ENCODE measurements around the gene PSPH. TPM values are rescaled to one million over a fixed set of nuclear protein-coding genes. Genes with fewer than 3 reads are reported as not detected.
"Not testable (repeated sequence)": the region's sequence is repeated elsewhere in the genome, so short reads cannot be mapped to it uniquely, and the experiment has no call there.

Gene PSPH
- total and polyA plus RNA-seq, 9 donors: 11.0 to 20.3 (median 17.1) TPM

DNA sequence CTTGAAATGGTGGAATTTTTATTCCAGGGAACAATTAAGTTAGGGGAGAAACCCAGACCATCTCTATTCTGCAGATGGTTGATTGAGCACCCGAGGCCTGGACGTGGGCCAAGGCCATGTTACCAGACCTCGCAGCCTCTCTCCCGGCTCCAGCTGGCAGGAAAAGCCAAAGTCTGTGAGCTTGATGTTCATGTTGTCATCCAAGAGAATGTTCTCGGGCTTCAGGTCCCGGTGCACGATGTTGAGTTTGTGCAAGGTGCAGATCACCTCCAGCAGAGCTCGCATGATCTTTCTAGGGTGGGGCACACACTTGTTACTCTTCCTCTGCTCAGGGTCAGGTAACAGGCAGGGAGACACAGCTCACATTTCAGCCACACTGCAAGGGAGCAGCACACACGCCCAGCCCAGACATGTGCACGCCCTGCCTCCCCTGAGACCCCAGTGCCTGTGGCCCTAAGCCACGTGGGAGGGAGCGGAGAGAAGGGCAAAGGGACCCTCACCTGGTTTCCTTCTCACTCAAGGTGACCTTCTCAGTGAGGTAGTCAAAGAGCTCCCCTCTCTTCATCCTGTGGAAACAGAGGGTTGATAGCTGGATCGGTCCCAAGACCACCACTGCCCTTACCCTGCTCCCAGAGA, 32.0 kb upstream of the PSPH start:
- 44% methylated on average over 4 of the region's 13 CpGs for WGBS (ENCODE audit: insufficient coverage)
- Histone ChIP-seq H3K4me3 (ENCODE audit: low read length) (no peak overlapping the region), H3K27ac (ENCODE audit: low read length) (peak overlapping the region; percentile 78), H3K27me3 (ENCODE audit: control insufficient read depth, insufficient read depth, low read length) (no peaks in the 10 kb centered on the region), H3K36me3 (ENCODE audit: control insufficient read depth, insufficient read depth, low read length) (peaks cover 57% of the 10 kb centered on the region), H3K9me3 (replicated peaks; ENCODE audit: control insufficient read depth, low read depth, low read length) (no peaks in the 10 kb centered on the region), H3K4me1 (ENCODE audit: control insufficient read depth, insufficient read depth, low read length) (peaks cover 47% of the 10 kb centered on the region)
- peak; percentile 62 for DNase-seq

DNA sequence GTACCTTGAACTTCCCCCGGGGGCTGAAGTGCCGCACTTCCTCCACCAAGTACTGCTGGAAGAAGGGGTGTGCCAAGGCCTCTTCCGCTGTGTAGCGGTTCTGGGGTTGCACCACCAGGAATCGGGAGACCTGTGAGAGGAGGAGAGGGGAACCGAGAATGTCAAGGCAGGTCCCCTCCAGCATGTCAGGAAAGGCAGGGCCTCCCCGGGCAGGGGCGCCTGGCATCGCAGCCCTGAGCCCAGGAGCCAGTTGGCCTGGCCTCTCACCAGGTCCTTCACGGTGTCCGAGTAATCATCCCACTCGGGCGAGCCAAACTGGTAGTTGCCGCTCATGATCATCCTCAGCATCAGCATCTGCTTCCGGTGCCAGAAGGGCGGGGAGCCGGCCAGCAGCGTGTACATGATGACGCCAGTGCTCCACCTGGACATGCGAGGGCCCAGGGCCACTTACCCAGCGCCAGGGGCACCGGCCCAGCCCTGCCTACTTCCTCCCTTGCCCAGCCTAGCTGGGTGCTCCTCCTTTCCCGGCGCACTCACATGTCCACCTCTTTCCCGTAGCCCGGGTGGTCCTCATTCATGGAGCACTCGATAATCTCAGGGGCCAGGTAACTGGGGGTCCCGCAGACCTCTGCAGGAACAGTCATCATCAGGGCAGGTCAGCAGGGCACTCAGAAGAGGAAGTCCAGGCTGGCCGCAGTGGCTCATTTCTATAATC, 30.5 kb upstream of the PSPH start:
- Histone ChIP-seq H3K4me1 (ENCODE audit: control insufficient read depth, insufficient read depth, low read length) (peaks cover 54% of the 10 kb centered on the region), H3K9me3 (replicated peaks; ENCODE audit: control insufficient read depth, low read depth, low read length) (no peaks in the 10 kb centered on the region), H3K27me3 (ENCODE audit: control insufficient read depth, insufficient read depth, low read length) (no peaks in the 10 kb centered on the region), H3K27ac (ENCODE audit: low read length) (no peak overlapping the region), H3K36me3 (ENCODE audit: control insufficient read depth, insufficient read depth, low read length) (peaks cover 54% of the 10 kb centered on the region), H3K4me3 (ENCODE audit: low read length) (no peak overlapping the region)
- WGBS (ENCODE audit: insufficient coverage): 91% methylated on average over 28 of the region's 29 CpGs
- no peak for DNase-seq

DNA sequence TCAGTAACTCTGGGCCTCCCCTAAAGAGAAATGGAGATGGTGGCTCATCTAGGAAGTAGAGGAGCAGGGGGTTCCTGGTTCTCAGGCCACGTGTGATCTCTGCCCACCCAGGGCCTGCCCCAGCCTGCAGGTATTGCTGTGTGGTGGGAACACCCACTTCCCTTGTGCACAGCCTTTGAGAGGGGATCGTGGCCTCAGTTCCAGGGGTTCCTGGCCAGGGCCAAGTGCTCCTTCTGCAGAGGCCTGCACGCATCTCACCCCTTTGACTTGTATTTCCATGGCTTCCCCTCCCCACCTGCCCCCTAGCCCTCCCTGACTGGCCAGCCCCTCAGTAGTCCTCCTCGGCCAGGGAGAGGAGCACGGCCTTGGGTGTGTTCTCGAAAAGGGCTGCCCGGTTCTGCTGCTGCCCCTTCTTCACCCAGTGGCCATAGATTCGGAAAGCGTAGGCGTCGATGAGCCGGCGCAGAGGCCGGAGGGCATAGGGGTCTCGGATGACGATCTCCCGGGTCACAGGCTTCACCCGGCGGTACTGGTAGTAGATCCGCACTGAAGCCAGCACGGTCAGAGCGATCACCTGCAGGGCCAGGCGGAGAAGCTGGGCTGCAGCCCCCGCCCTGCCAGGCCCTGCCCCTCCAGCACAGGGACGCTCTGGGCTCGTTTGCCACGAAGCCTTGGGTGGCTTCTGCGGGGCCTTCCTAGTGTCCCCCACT, 29.6 kb upstream of the PSPH start:
- not testable (repeated sequence) for H3K9me3 ChIP-seq (replicated peaks; ENCODE audit: control insufficient read depth, low read depth, low read length); H3K27me3 ChIP-seq (ENCODE audit: control insufficient read depth, insufficient read depth, low read length); H3K4me3 ChIP-seq (ENCODE audit: low read length); DNase-seq
- 94% methylated on average over 24 of the region's 28 CpGs for WGBS (ENCODE audit: insufficient coverage)
- peaks cover 54% of the 10 kb centered on the region for H3K4me1 ChIP-seq (ENCODE audit: control insufficient read depth, insufficient read depth, low read length)
- peak overlapping the region; percentile 72 for H3K27ac ChIP-seq (ENCODE audit: low read length)
- peaks cover 54% of the 10 kb centered on the region for H3K36me3 ChIP-seq (ENCODE audit: control insufficient read depth, insufficient read depth, low read length)

DNA sequence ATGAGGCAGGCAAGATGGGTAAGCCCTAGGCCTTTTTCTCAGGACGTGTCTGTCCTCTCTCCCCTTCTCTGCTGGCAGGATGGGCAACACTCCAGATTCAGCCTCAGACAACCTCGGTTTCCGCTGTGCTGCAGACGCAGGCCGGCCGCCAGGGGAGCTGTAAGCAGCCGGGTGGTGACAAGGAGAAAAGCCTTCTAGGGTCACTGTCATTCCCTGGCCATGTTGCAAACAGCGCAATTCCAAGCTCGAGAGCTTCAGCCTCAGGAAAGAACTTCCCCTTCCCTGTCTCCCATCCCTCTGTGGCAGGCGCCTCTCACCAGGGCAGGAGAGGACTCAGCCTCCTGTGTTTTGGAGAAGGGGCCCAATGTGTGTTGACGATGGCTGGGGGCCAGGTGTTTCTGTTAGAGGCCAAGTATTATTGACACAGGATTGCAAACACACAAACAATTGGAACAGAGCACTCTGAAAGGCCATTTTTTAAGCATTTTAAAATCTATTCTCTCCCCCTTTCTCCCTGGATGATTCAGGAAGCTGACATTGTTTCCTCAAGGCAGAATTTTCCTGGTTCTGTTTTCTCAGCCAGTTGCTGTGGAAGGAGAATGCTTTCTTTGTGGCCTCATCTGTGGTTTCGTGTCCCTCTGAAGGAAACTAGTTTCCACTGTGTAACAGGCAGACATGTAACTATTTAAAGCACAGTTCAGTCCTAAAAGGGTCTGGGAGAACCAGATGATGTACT, 28.4 kb upstream of the PSPH start:
- Histone ChIP-seq H3K9me3 (replicated peaks; ENCODE audit: control insufficient read depth, low read depth, low read length) (no peaks in the 10 kb centered on the region), H3K4me3 (ENCODE audit: low read length) (no peak overlapping the region), H3K4me1 (ENCODE audit: control insufficient read depth, insufficient read depth, low read length) (peaks cover 50% of the 10 kb centered on the region), H3K27ac (ENCODE audit: low read length) (peak overlapping the region; percentile 90), H3K27me3 (ENCODE audit: control insufficient read depth, insufficient read depth, low read length) (no peaks in the 10 kb centered on the region), H3K36me3 (ENCODE audit: control insufficient read depth, insufficient read depth, low read length) (peaks cover 51% of the 10 kb centered on the region)
- WGBS (ENCODE audit: insufficient coverage): 19% methylated on average over 4 of the region's 12 CpGs
- peak; percentile 82 for DNase-seq

DNA sequence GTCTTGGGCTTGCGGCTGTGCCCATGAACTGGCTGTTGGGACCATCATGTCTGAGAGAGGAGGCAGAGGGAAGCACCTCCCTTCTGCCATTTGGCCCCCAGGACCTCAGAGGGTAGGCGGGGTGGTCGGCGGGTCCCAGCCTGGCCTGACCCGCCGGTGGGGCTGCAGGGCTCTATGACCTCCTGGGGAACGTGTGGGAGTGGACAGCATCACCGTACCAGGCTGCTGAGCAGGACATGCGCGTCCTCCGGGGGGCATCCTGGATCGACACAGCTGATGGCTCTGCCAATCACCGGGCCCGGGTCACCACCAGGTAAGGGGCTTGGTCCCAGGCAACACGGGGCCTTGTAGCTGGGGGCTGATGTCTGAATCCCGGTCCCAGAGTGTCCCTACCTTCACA, 27.0 kb upstream of the PSPH start:
- WGBS (ENCODE audit: insufficient coverage): 92% methylated on average over 13 of the region's 16 CpGs
- no peak for DNase-seq
- H3K27me3 ChIP-seq (ENCODE audit: control insufficient read depth, insufficient read depth, low read length): no peaks in the 10 kb centered on the region
- H3K9me3 ChIP-seq (replicated peaks; ENCODE audit: control insufficient read depth, low read depth, low read length): no peaks in the 10 kb centered on the region
- no peak overlapping the region for H3K4me3 ChIP-seq (ENCODE audit: low read length)
- H3K27ac ChIP-seq (ENCODE audit: low read length): peak overlapping the region; percentile 42
- H3K4me1 ChIP-seq (ENCODE audit: control insufficient read depth, insufficient read depth, low read length): peaks cover 41% of the 10 kb centered on the region
- peaks cover 48% of the 10 kb centered on the region for H3K36me3 ChIP-seq (ENCODE audit: control insufficient read depth, insufficient read depth, low read length)

DNA sequence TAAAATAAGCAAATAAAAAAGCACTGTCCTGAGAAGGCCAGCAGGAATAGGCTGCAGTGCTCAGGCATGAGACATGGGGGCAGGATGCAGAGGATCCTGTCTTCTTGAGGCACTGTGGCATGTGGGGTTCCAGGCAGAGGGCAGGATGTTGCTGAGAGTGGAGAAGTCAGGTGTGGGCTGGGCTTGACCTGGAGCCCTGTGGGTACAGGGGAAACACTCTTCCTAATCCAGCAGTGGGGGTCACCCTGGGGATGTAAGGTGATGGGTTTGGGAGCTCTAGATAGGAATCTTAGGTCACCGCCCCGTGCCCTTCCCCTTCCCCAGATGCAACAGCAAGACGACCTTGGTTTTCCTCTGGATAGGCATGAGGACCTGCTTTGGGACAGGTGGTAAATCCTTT, 26.4 kb upstream of the PSPH start:
- Histone ChIP-seq H3K9me3 (replicated peaks; ENCODE audit: control insufficient read depth, low read depth, low read length) (no peaks in the 10 kb centered on the region), H3K4me3 (ENCODE audit: low read length) (no peak overlapping the region), H3K27ac (ENCODE audit: low read length) (peak overlapping the region; percentile 42), H3K27me3 (ENCODE audit: control insufficient read depth, insufficient read depth, low read length) (no peaks in the 10 kb centered on the region), H3K4me1 (ENCODE audit: control insufficient read depth, insufficient read depth, low read length) (peaks cover 38% of the 10 kb centered on the region), H3K36me3 (ENCODE audit: control insufficient read depth, insufficient read depth, low read length) (peaks cover 51% of the 10 kb centered on the region)
- DNase-seq: no peak
- no CpG with 5 or more reads among the region's 3 CpGs for WGBS (ENCODE audit: insufficient coverage)

DNA sequence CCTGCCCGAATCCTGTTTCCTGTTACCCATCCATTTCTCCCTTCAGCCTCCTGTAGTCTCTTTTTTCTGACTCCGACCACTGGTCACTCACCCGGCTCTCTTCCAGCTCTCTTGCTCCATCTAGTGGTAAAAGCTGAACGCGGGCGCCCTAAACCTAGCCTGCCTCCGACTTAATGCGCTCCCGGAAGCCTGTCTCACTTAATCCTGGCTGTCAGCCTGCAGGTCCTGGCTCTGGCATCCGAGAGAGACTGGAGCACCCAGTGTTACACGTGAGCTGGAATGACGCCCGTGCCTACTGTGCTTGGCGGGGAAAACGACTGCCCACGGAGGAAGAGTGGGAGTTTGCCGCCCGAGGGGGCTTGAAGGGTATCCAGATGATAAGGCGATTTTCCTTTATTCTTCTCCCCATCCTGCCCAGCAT, 23.1 kb upstream of the PSPH start:
- peak; percentile 87 for DNase-seq
- H3K36me3 ChIP-seq (ENCODE audit: control insufficient read depth, insufficient read depth, low read length): peaks cover 46% of the 10 kb centered on the region
- H3K27me3 ChIP-seq (ENCODE audit: control insufficient read depth, insufficient read depth, low read length): no peaks in the 10 kb centered on the region
- H3K27ac ChIP-seq (ENCODE audit: low read length): no peak overlapping the region
- H3K9me3 ChIP-seq (replicated peaks; ENCODE audit: control insufficient read depth, low read depth, low read length): no peaks in the 10 kb centered on the region
- H3K4me3 ChIP-seq (ENCODE audit: low read length): no peak overlapping the region
- WGBS (ENCODE audit: insufficient coverage): 8% methylated on average over 9 of the region's 19 CpGs
- H3K4me1 ChIP-seq (ENCODE audit: control insufficient read depth, insufficient read depth, low read length): peaks cover 22% of the 10 kb centered on the region

DNA sequence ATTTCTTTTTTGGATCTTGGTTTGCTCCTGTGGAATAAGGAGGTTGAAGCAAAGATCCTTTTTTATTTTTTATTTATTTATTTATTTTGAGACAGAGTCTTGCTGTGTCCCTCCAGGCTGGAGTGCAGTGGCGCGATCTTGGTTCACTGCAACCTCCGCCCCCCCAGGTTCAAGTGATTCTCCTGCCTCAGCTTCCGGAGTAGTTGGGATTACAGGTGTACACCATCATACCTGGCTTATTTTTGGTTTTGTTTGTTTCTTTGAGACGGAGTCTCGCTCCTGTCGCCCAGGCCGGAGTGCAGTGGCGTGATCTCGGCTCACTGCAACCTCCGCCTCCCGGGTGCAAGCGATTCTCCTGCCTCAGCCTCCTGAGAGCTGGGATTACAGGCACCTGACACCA, 15.1 kb upstream of the PSPH start:
- H3K4me1 ChIP-seq (ENCODE audit: control insufficient read depth, insufficient read depth, low read length): not testable (repeated sequence)
- H3K36me3 ChIP-seq (ENCODE audit: control insufficient read depth, insufficient read depth, low read length): peaks cover 41% of the 10 kb centered on the region

DNA sequence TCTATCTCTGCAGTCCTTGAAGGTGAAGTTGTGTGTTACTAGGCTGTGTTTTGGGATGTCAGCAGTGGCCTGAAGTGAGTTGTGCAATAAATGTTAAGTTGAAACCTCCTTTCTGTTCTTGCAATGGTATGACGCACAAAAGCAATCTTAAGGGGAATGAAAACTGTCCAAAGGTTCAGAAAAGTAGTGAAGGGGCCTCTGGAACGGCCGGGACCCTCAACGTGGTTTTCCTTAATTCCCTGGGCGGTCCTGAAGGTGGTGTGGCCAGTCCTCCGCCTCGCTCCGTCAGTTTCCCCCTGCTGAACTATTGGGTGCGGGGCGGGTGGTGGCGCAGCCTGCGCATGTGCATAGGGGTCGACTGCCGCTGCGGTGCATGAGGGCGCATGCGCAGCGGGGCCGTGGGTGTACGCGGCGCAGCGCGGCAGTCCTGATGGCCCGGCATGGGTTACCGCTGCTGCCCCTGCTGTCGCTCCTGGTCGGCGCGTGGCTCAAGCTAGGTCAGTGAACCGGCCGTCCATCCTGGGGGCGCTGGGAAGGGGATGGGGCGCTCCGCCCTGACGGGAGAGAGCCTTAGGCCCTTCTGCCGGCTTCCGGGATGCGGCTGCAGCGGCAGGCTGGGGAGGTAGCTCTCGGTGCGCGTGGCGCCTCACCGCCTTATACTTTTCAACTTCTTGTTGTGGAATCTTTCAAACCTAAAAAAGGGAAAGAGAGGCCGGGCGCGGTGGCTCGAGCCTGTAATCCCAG, 12.8 kb upstream of the PSPH start, which contains the start of gene SUMF2:
SUMF2 (plus strand) TSS at position 405 of the 744 bp plus-strand sequence; CDS start at position 431, 26 bp downstream.
- peak within 1 kb of the TSS; percentile 89 for H3K4me3 ChIP-seq (ENCODE audit: low read length)
- no peaks in the 10 kb centered on the region for H3K4me1 ChIP-seq (ENCODE audit: control insufficient read depth, insufficient read depth, low read length)
- H3K9me3 ChIP-seq (replicated peaks; ENCODE audit: control insufficient read depth, low read depth, low read length): no peaks in the 10 kb centered on the region
- DNase-seq: peak; percentile 96
- H3K27me3 ChIP-seq (ENCODE audit: control insufficient read depth, insufficient read depth, low read length): no peaks in the 10 kb centered on the region
- WGBS (ENCODE audit: insufficient coverage): under 1% methylated on average over 45 of the region's 49 CpGs
- H3K27ac ChIP-seq (ENCODE audit: low read length): peak within 1 kb of the TSS; percentile 95
- peaks cover 42% of the 10 kb centered on the region for H3K36me3 ChIP-seq (ENCODE audit: control insufficient read depth, insufficient read depth, low read length)

More for the DNA sequence above, 15.1 kb upstream of the PSPH start:
- H3K27me3 ChIP-seq (ENCODE audit: control insufficient read depth, insufficient read depth, low read length); H3K27ac ChIP-seq (ENCODE audit: low read length); H3K9me3 ChIP-seq (replicated peaks; ENCODE audit: control insufficient read depth, low read depth, low read length); H3K4me3 ChIP-seq (ENCODE audit: low read length); DNase-seq: not testable (repeated sequence)
- 96% methylated on average over 9 of the region's 13 CpGs for WGBS (ENCODE audit: insufficient coverage)

Measured in muscle of leg (tissue), 11 donors.